ENCODE measurements around the gene RCBTB1.
A peak's percentile ranks its signal among the peaks of the same experiment; 100 is the strongest.
"Not testable (repeated sequence)": the region's sequence is repeated elsewhere in the genome, so short reads cannot be mapped to it uniquely, and the experiment has no call there.

The RCBTB1 gene

DNA sequence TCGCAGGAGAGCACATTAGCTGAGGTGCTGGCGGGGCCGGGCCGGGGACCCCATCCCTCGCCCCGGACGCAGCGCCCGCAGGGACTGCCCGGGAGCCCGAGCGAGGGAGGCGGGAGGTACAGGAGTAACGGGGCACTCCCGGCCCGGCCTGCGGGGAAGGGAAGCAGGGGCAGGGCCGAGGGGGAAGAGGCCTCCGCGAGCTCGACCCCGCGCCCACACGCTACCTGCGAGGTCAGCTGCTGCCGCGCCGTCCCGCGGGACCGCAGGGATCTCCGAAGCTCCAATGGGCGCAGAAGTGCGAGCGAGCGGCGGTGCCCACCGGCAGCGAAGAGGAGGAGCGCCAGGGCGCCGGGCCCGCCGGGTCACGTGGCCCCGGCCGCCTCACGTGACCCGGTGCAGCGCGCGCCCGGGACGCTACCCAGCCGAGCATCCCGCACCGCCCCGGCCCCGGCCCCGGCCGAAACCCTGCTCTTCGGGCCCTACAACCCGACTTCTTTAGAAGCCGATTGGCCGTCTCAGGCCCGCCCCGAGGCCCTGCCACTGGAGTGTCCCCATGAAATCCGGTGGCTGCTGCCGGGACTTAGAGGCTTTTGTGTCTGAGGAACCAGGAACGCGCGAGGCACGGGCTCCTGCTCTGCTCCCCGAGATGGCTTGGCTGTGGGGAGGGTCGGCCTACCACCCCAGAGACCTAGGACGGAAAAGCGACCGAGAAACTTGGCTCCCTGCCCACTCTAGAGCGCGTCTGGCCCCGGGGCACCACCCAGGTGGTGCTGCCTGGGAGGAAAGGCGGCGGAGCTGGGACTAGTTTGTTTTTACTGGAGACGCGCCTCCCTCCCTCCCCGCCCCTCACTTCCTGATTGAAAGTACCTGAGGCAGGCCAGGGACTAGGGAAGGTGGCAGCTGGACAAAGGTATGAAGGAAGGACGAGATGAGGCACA, at the start of gene RCBTB1:
TSS of gene RCBTB1 (minus strand) at position 339 of the 938 bp plus-strand sequence. CDS start 18,279 bp downstream, outside the sequence.
- peak; percentile 74 for DNase-seq

DNA sequence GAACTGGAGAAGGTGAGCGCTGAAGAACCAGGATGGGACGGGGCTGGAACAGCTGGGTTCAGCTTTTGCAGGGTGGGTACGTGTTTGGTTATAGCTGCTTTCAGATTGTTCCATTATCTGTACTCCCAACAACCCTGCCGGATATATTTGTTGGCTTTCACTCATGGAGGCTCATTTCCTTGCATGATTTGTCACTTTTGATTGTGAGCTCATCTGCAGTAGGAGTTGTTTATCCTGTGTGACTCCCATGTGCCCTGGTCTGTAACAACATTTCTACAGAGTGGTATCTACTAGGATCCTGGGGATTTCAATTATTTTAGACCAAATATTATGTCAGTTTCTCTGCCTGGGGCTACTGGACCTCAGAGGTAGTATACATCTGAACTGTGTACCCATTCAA, 48.4 kb upstream of the RCBTB1 start:
- no peak for DNase-seq

- DNase-seq, result no peak
Observed at GRCh38 chr13:49632156-49632555, 46.8 kb upstream of the RCBTB1 start.

GRCh38 chr13:49630580-49630979, 45.2 kb upstream of the RCBTB1 start:
- DNase-seq, result no peak

DNA sequence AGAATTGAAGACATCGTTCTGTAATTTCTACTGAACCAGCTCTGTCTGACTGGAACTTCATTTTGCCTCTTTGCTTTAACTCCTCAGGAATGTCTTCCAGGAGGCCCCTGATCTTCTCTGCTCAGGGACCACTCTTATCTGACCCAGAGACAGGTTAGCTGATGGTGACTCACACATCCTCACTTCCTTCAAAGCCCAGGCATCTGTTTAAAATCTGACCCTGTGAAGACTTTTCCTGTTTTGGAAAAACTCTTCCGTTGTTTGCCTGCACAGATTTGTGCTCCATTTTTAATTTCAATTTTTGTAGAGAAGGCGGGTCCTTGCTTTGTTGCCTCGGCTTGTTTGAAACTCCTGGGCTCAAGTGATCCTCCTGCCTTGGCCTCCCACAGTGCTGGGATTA, 44.6 kb upstream of the RCBTB1 start:
- DNase-seq, result no peak

DNA sequence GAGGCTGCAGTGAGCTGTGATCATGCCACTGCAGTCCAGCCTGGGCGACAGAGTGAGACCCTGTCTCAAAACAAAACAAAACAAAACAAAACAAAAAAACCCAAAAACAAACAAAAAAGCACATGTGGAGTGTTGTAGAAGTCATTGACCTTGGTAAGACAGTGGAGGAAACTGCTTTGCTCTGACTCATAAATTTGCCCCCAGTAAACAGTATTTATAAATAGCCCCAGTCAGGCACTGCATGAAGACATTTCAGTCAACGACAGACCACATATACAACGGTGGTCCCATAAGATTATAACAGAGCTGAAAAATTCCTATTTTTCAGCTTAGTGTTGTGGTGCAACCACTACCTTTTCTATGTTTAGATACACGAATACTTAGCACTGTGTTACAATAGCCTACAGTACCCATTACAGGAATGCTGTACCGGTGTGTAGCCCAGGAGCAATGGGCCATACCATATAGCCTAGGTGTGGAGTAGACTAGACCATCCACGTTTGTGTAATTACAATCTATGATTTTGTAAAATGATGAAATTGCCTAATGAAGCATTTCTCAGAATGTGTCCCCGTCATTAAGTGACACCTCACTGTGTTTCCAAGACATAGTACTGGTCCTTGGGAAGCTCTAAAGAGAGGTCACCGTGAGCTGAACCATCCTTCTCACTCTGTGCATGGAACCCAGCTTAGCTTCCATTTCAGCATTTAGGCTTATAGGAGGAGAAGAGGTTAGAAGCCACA, 44.0 kb upstream of the RCBTB1 start:
- DNase-seq, result no peak

- DNase-seq, result peak; percentile 73
Observed at GRCh38 chr13:49627831-49628652, 42.7 kb upstream of the RCBTB1 start, which contains the start of gene ARL11. Gene ARL11 (plus strand): TSS chr13:49628507. CDS start chr13:49630448, 1,941 bp downstream.

DNA sequence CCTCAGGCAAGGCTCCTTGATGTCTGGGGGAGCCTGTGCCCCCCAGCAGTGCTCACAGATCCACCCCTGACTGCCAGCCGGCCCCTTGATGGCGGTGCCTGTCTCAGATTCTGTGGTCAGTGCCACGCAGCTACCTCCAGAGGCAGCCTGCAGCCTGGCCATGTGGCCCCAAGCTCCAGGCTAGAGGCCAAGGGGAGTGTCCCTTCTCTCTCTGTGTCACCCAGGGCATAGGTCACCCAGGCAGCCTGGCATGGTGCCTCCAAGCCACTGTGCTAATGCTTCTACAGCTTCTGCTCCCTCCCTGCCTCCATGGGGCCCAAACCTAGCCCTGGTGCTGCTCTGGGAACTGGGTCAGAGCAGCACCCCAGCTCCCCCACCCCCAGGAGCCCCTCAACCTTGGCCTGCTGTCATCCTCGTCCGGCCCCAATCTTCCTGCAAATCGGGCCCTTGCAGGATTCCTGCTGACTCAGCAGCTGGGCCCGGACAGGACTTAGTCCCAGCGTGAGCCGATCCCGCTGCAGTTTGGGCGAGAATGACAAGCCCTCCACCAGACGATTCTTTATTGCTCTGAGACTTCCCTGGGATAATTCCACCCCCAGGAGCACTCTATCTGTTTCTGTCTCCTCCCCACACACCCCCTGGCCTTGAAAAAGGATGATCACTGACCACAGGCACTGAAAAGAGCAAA, 40.2 kb upstream of the RCBTB1 start:
- no peak for DNase-seq

GRCh38 chr13:49624229-49624628, 38.9 kb upstream of the RCBTB1 start:
- no peak for DNase-seq

DNA sequence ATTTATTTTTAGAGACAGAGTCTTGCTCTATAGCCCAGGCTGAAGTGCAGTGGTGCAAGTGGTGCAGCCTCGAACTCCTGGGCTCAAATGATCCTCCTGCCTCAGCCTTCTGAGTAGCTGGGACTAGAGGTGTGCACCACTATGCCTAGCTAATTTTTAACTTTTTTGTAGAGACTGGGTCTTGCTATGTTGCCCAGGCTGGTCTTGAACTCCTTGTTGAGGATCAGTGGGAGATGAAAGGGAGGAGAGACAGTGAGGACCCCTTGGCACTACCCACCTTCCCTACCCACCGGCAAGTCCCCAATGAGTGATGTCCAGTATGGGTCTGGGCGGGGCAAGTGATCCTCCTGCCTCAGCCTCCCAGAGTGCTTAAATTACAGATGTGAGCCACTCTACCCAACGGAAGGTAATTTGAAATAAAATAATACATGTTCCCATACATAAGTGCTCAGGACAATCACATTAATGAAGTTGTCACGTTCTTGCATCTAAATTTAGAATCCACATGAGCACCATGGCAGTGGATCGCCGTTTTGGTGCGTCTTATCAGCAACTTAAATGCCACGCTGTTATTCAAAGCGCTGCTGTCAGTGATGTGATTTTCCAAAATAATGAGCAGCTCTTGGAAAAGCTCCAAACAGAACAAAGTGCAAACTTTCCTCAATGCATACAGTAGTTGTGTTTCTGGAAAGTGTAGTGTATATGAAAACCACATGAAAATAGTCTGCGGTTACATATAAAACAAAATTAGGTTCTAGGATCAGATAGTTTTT, 37.0 kb upstream of the RCBTB1 start:
- no peak for DNase-seq

DNA sequence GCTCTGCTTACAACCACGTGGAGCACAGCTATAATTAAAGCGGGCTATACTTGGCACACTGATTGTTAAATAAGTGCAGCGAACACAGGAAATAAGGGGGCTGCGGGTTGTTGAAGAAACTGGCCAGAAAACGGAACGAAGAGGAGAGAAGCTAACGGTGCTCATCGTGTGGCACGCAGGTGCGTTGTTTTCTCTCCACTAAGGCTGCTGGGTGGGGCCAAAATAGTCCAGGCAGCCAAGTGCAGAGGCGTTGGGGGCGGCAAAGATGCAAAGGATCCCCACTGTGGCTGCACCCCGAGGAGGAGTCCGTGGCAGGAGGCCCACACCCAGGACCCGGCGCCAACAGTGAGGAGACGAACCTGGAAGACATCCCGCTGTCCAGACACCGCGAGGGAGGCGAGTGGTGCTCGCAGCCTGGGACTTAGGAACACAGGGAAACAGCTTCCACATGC, 34.8 kb upstream of the RCBTB1 start:
- DNase-seq, result no peak

- DNase-seq, result no peak
Observed at GRCh38 chr13:49616676-49617065, 31.3 kb upstream of the RCBTB1 start.

GRCh38 chr13:49615836-49616675, 30.7 kb upstream of the RCBTB1 start:
- no peak for DNase-seq

- not testable (repeated sequence) for DNase-seq
Observed at GRCh38 chr13:49612042-49612441, 26.7 kb upstream of the RCBTB1 start.

GRCh38 chr13:49610176-49610575, 24.8 kb upstream of the RCBTB1 start:
- no peak for DNase-seq

DNA sequence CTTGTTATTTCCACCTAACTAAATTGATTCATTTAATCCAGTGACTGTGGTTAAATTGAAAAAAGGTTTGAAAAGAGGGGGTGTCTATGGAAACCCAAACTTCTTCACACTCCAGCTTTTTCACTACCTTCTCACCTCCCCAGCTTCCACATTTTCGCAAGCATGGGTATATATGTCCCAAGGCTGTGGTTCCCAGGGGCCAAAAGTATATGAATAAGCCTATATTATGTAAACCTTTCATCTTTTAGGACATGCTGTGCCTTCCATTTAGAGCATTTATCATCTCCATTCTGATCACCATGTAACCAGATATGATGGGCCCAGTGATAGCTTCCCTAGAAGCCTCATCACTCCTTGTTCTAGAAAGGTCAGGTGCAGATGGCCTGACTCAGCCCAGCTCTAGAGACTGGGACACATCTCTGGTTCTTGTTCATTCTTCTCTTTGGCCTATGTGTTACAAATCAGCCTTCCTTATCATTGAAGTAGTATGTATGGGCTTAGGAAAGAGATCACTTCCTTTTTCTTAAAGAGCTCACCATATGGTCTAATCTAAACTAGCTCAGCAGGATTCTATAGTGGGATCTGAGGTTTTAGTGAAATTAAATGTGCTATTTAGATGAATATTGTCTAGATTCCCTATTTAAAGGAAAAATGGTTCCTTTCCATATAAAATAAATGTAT, 23.4 kb upstream of the RCBTB1 start:
- no peak for DNase-seq

GRCh38 chr13:49607761-49608160, 22.4 kb upstream of the RCBTB1 start:
- DNase-seq, result no peak

DNA sequence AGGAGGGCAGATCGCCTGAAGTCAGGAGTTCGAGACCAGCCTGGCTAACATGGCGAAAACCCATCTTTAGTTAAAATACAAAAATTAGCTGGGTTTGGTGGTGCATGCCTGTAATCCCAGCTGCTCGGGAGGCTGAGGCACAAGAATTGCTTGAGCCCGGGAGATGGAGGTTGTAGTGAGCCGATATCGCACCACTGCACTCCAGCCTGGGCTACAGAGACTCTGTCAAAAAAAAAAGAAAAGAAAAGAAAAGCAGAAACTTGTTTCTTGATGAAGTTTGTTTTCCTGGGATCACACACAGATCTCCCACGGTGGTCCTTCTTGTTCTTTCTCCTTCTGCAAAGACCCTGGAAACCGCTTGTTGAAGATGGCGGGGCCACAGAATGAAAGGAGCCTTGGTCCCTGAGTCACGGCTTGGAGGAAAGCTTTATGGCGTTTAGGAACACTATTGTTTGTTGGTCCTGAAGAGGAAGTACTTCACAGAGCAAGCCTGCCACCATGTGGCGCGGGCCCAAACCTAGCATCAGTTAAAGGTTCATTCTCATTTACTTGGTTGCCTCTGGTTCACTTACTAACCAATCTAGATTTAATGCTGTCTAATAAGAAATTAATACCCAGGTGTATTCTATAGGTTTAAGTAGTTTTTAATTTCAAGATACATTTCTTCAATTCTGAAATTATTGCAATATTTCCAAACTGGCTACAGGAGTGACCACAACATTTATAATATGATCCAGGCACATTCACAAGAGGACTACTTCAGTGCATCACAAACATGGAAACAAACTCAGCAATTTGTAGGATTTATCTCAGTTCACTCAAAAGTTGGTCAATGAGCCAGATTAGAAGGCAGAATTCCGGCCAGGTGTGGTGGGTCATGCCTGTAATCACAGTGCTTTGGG, 21.6 kb upstream of the RCBTB1 start:
- DNase-seq, result peak; percentile 87

DNA sequence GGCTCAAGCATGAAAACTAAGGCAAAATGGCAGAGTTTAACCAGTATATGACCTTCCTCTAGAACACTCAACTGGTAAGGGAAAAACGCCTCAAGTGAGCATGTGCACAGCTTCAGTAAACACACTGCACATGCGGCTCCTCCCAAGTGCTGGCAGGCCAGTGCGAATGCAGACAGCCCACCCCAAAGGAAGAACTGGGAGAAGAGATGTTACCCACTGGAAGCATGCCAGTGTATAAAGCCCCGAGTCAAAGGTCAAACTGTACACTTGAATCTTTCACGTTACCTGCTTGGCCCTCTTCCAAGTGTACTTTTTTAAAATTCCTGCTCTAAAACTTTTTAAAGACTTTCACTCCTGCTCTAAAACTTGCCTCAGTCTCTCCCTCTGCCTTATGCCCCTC, 19.2 kb upstream of the RCBTB1 start:
- no peak for DNase-seq
